ENCODE results near the gene USP33. TPM values are rescaled to one million over a fixed set of nuclear protein-coding genes. Genes with fewer than 3 reads are reported as not detected.

The USP33 gene
- polyA plus RNA-seq, 2 of the 4 experiments (the other 2 are of a cell fraction), result 22.9 to 49.5 TPM

DNA sequence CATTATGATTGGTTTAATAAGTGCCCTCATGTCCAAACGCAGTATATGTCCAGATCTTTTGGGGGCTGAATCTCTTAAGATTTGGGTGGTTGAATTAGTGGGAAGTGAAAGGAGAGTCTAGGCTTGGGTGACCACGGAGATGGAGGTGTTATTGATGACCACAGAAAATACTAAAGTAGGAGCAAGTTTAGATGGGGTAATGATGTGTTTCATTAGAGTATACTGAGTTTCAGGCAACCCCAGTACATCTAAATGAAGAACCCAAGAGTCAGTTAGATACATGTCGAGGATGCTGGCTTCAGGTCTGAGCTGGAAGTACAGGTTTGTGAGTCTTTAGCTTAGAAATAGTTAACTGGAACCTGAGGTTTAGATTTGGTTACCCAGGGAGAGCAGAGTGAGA is 70.7 kb downstream of the USP33 start:
- Histone ChIP-seq H3K9me3 (no peaks in the 10 kb centered on the region), H3K4me2 (no peak overlapping the region), H3K27ac (no peak overlapping the region), H3K4me1 (peaks cover 7% of the 10 kb centered on the region; the same call in 2 of the 3 replicates), H3K4me3 (no peak overlapping the region)
- TF ChIP-seq JUNB (IDR thresholded peaks at IDR 0.05) (no peak), CBX2 (IDR thresholded peaks at IDR 0.05; ENCODE audit: borderline replicate concordance, low read depth) (no peak), FOSL2 (IDR thresholded peaks at IDR 0.05) (no peak), FOSL2 (CRISPR knock-in tag; IDR thresholded peaks at IDR 0.05) (no peak), HOXB13 (CRISPR knock-in tag; IDR thresholded peaks at IDR 0.05; ENCODE audit: low read depth) (no peak), POLR2A (IDR thresholded peaks at IDR 0.05; ENCODE audit: low read length) (no peak), FOSB (CRISPR knock-in tag; IDR thresholded peaks at IDR 0.05) (no peak), EHMT2 (IDR thresholded peaks at IDR 0.05; ENCODE audit: low read depth) (no peak), CBX8 (IDR thresholded peaks at IDR 0.05) (no peak), POLR2AphosphoS2 (conservative IDR thresholded peaks at IDR 0.05; ENCODE audit: low read length) (no peak), CHD4 (IDR thresholded peaks at IDR 0.05; ENCODE audit: borderline replicate concordance) (no peak), HEYL (CRISPR knock-in tag; IDR thresholded peaks at IDR 0.05) (no peak), HDAC2 (IDR thresholded peaks at IDR 0.05) (no peak), NFE2L2 (conservative IDR thresholded peaks at IDR 0.05; ENCODE audit: low read length) (no peak), MYC (IDR thresholded peaks at IDR 0.05; ENCODE audit: borderline replicate concordance, low read length) (no peak), KDM5A (IDR thresholded peaks at IDR 0.05) (no peak)
- TF ChIP-seq, protein P1, sequence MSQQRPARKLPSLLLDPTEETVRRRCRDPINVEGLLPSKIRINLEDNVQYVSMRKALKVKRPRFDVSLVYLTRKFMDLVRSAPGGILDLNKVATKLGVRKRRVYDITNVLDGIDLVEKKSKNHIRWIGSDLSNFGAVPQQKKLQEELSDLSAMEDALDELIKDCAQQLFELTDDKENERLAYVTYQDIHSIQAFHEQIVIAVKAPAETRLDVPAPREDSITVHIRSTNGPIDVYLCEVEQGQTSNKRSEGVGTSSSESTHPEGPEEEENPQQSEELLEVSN (IDR thresholded peaks at IDR 0.05; ENCODE audit: borderline replicate concordance, low read depth), result no peak
- TF ChIP-seq, protein P2, sequence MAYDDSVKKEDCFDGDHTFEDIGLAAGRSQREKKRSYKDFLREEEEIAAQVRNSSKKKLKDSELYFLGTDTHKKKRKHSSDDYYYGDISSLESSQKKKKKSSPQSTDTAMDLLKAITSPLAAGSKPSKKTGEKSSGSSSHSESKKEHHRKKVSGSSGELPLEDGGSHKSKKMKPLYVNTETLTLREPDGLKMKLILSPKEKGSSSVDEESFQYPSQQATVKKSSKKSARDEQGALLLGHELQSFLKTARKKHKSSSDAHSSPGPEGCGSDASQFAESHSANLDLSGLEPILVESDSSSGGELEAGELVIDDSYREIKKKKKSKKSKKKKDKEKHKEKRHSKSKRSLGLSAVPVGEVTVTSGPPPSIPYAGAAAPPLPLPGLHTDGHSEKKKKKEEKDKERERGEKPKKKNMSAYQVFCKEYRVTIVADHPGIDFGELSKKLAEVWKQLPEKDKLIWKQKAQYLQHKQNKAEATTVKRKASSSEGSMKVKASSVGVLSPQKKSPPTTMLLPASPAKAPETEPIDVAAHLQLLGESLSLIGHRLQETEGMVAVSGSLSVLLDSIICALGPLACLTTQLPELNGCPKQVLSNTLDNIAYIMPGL (CRISPR knock-in tag; IDR thresholded peaks at IDR 0.05; ENCODE audit: borderline replicate concordance), result no peak
- TF ChIP-seq, protein P3, sequence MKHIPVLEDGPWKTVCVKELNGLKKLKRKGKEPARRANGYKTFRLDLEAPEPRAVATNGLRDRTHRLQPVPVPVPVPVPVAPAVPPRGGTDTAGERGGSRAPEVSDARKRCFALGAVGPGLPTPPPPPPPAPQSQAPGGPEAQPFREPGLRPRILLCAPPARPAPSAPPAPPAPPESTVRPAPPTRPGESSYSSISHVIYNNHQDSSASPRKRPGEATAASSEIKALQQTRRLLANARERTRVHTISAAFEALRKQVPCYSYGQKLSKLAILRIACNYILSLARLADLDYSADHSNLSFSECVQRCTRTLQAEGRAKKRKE (CRISPR knock-in tag; IDR thresholded peaks at IDR 0.05; ENCODE audit: low read depth), result no peak
- TF ChIP-seq, protein P4, sequence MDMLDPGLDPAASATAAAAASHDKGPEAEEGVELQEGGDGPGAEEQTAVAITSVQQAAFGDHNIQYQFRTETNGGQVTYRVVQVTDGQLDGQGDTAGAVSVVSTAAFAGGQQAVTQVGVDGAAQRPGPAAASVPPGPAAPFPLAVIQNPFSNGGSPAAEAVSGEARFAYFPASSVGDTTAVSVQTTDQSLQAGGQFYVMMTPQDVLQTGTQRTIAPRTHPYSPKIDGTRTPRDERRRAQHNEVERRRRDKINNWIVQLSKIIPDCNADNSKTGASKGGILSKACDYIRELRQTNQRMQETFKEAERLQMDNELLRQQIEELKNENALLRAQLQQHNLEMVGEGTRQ (IDR thresholded peaks at IDR 0.05), result no peak
- TF ChIP-seq, protein P5, sequence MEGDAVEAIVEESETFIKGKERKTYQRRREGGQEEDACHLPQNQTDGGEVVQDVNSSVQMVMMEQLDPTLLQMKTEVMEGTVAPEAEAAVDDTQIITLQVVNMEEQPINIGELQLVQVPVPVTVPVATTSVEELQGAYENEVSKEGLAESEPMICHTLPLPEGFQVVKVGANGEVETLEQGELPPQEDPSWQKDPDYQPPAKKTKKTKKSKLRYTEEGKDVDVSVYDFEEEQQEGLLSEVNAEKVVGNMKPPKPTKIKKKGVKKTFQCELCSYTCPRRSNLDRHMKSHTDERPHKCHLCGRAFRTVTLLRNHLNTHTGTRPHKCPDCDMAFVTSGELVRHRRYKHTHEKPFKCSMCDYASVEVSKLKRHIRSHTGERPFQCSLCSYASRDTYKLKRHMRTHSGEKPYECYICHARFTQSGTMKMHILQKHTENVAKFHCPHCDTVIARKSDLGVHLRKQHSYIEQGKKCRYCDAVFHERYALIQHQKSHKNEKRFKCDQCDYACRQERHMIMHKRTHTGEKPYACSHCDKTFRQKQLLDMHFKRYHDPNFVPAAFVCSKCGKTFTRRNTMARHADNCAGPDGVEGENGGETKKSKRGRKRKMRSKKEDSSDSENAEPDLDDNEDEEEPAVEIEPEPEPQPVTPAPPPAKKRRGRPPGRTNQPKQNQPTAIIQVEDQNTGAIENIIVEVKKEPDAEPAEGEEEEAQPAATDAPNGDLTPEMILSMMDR (IDR thresholded peaks at IDR 0.05), result no peak
- DNase-seq (ENCODE audit: low read depth in 1 of 2, low spot score in 1 of 2) (no peak), FAIRE-seq (no peak), ATAC-seq (no peak)
- ChIA-PET CTCF (no interaction called here), POLR2A (no interaction called here)
- WGBS (ENCODE audit: missing lambda C conversion rate), result 88% methylated on average over 3 of the region's 3 CpGs

DNA sequence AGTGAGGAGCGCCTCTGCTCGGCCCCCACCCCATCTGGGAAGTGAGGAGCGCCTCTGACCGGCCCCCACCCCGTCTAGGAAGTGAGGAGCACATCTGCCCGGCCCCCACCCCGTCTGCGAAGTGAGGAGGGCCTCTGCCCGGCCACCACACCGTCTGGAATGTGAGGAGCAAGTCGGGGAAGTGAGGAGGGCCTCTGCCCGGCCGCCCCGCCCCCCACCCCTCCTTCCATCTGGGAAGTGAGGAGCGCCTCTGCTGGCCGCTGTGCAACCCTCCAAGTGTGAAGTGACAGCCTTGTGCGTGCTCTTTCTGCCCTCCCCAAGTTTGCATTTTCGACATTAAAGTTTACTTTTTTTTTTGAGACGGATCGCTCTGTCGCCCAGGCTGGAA is 72.1 kb downstream of the USP33 start:
- peaks cover 9% of the 10 kb centered on the region; the same call in 2 of the 3 replicates for H3K4me1 ChIP-seq
- ChIA-PET CTCF (no interaction called here), POLR2A (no interaction called here)
- no peaks in the 10 kb centered on the region for H3K9me3 ChIP-seq
- 0 out of 3 replicates have a peak overlapping the region, but pooled peaks have one; percentile 26 for H3K4me3 ChIP-seq
- peak in 1 of 2 experiments; percentile 41 for DNase-seq (ENCODE audit: low read depth in 1 of 2, low spot score in 1 of 2)
- TF ChIP-seq GATA3 (IDR thresholded peaks at IDR 0.05; ENCODE audit: borderline replicate concordance), result no peak
- TF ChIP-seq, protein P5 (IDR thresholded peaks at IDR 0.05), result 0 out of 3 replicates have a peak, but pooled peaks have one; percentile 7
- TF ChIP-seq, protein P4 (IDR thresholded peaks at IDR 0.05), result no peak
- 40% methylated on average over 10 of the region's 21 CpGs for WGBS (ENCODE audit: missing lambda C conversion rate)
- peak overlapping the region; percentile 51 to 78; a peak in 5 of 6 replicates for H3K27ac ChIP-seq
- H3K4me2 ChIP-seq, result peak overlapping the region; percentile 42; the same call in 2 of the 3 replicates
- no peak for FAIRE-seq
- ATAC-seq, result no peak
